Endodermal cell (in vitro differentiated cells): ENCODE data around the gene CAMK2B. TPM values are rescaled to one million over a fixed set of nuclear protein-coding genes. Genes with fewer than 3 reads are reported as not detected.

ENCODE experiments used
- DNase-seq: peaks from one replicate; pipeline ENCODE4 v3.0.0-alpha.2; 2017
- H3K27ac ChIP-seq: 2 replicates; pipeline ENCODE4 v1.5.1; 2013; ENCODE audit warnings: mild to moderate bottlenecking, low read depth, low read length, moderate library complexity
- H3K27me3 ChIP-seq: 2 replicates; pipeline ENCODE4 v1.6.1; 2013; ENCODE audit warnings: mild to moderate bottlenecking, low read length, moderate library complexity; ENCODE audit not compliant: insufficient read depth, control insufficient read depth, poor library complexity, severe bottlenecking
- H3K36me3 ChIP-seq: 2 replicates; pipeline ENCODE4 v1.7.0; 2013; ENCODE audit warnings: mild to moderate bottlenecking, low read length, moderate library complexity; ENCODE audit not compliant: control insufficient read depth, insufficient read depth
- H3K4me1 ChIP-seq: one replicate; pipeline ENCODE4 v1.7.0; 2013; ENCODE audit warnings: low read length; ENCODE audit not compliant: control insufficient read depth, insufficient read depth
- H3K4me3 ChIP-seq: 2 replicates; pipeline ENCODE4 v1.5.1; 2013; ENCODE audit warnings: mild to moderate bottlenecking, low read length, moderate library complexity
- H3K9ac ChIP-seq: 2 replicates; pipeline ENCODE4 v1.6.1; 2013; ENCODE audit warnings: mild to moderate bottlenecking, low read length, moderate library complexity; ENCODE audit not compliant: poor library complexity, severe bottlenecking; ENCODE audit errors: extremely low read depth
- H3K9me3 ChIP-seq: 2 replicates; pipeline ENCODE4 v1.6.1; 2013; ENCODE audit warnings: mild to moderate bottlenecking, low read length, moderate library complexity; ENCODE audit not compliant: control insufficient read depth
- H3K27ac Mint-ChIP-seq: 2 replicates; pipeline ENCODE4 v1.8.0; 2020; ENCODE audit warnings: mixed read lengths
- H3K27me3 Mint-ChIP-seq: 2 replicates; pipeline ENCODE4 v1.8.0; 2021; ENCODE audit warnings: mild to moderate bottlenecking, mixed read lengths; ENCODE audit not compliant: insufficient read depth
- H3K36me3 Mint-ChIP-seq: 2 replicates; pipeline ENCODE4 v1.8.0; 2020; ENCODE audit warnings: low read depth, mixed read lengths
- H3K4me1 Mint-ChIP-seq: 2 replicates; pipeline ENCODE4 v1.8.0; 2020; ENCODE audit warnings: mixed read lengths
- H3K4me3 Mint-ChIP-seq: 2 replicates; pipeline ENCODE4 v1.8.0; 2020; ENCODE audit warnings: mild to moderate bottlenecking, moderate library complexity, mixed read lengths
- H3K9me3 Mint-ChIP-seq: 2 replicates; pipeline ENCODE4 v1.8.0; 2020; ENCODE audit warnings: mild to moderate bottlenecking, mixed read lengths
- CTCF ChIP-seq: fragments of 200-600 bp; sonication (generic); conservative IDR thresholded peaks from 2 replicates; pipeline ENCODE4 v1.5.0; 2021; ENCODE audit warnings: antibody characterized with exemption, mild to moderate bottlenecking
- WGBS, 2 experiments: methylation state at CpG; one replicate each; pipeline versions ENCODE4 v1.1.5 to v1.1.7; 2013; ENCODE audit warnings: missing lambda C conversion rate in 2 of 2, mixed read lengths in 1 of 2; ENCODE audit not compliant: insufficient coverage in 1 of 2, insufficient read length in 1 of 2; 5-methylcytosine and 5-hydroxymethylcytosine counted together
- total RNA-seq, 2 donors: library from RNA; stranded (reverse); fragmentation: NEBNext Ultra II Directional in 1 of 2; extraction: Animal tissue kit (Norgen Biotek cat#: 25700) in 1 of 2; gene quantifications; 2 replicates in 1 of 2; 3 replicates in 1 of 2; pipeline ENCODE4 v1.2.1, GENCODE V29; 2021

The CAMK2B gene
- total RNA-seq, 2 donors from 2014 or later, result 0.26 TPM; not detected in 1

- H3K4me3 ChIP-seq, result no peak overlapping the region
- TF ChIP-seq CTCF, result no peak
- H3K9me3 ChIP-seq, result no peaks in the 10 kb centered on the region
- no peaks in the 10 kb centered on the region for H3K4me1 ChIP-seq
- peaks cover 14% of the 10 kb centered on the region for H3K36me3 Mint-ChIP-seq
- H3K27me3 ChIP-seq, result no peaks in the 10 kb centered on the region
- H3K27ac Mint-ChIP-seq, result peak overlapping the region; percentile 55
- no peak overlapping the region for H3K4me3 Mint-ChIP-seq
- peaks cover 14% of the 10 kb centered on the region for H3K4me1 Mint-ChIP-seq
- WGBS, 2 experiments, result 92 to 93% methylated on average over 2 to 8 of the region's 8 CpGs
- H3K9me3 Mint-ChIP-seq, result no peaks in the 10 kb centered on the region
- H3K36me3 ChIP-seq, result peaks cover 34% of the 10 kb centered on the region
- no peaks in the 10 kb centered on the region for H3K27me3 Mint-ChIP-seq
- H3K27ac ChIP-seq, result no peak overlapping the region
- no peak overlapping the region for H3K9ac ChIP-seq
- DNase-seq, result no peak
Observed at GRCh38 chr7:44216019-44216418, 109.4 kb downstream of the CAMK2B start.

DNA sequence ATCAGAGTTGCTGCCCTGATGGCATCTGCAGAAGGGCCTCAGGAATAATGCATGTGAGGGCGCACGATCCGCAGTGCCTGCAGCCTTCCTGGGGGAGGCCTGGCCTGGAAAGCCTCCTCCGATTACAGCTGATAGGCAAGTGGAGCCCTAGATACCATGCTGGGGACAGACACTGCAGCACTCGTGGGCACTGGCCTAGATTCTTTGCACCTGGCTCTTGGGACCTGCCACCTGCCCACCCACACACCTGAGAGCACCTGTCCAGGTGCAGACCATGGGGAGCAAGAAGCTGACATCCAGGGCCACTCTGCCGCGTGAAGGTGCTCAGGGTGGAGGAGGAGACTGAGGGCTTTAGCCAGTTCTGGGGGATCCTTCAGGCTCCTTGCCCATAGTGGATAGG lies 109.9 kb downstream of the CAMK2B start:
- Mint-ChIP-seq H3K9me3 (no peaks in the 10 kb centered on the region), H3K4me1 (peaks cover 14% of the 10 kb centered on the region), H3K27ac (peak overlapping the region; percentile 55), H3K27me3 (no peaks in the 10 kb centered on the region), H3K4me3 (no peak overlapping the region), H3K36me3 (peaks cover 18% of the 10 kb centered on the region)
- H3K9me3 ChIP-seq, result no peaks in the 10 kb centered on the region
- H3K4me3 ChIP-seq, result no peak overlapping the region
- H3K4me1 ChIP-seq, result no peaks in the 10 kb centered on the region
- no peak overlapping the region for H3K9ac ChIP-seq
- no peaks in the 10 kb centered on the region for H3K27me3 ChIP-seq
- 95 to 97% methylated on average over 5 to 7 of the region's 7 CpGs for WGBS, 2 experiments
- no peak for TF ChIP-seq CTCF
- peaks cover 39% of the 10 kb centered on the region for H3K36me3 ChIP-seq
- H3K27ac ChIP-seq, result no peak overlapping the region
- DNase-seq, result no peak

GRCh38 chr7:44213877-44214388 lies 111.5 kb downstream of the CAMK2B start:
- H3K36me3 ChIP-seq, result peaks cover 55% of the 10 kb centered on the region
- H3K9me3 Mint-ChIP-seq, result no peaks in the 10 kb centered on the region
- H3K9me3 ChIP-seq, result no peaks in the 10 kb centered on the region
- H3K4me1 Mint-ChIP-seq, result peaks cover 14% of the 10 kb centered on the region
- no peaks in the 10 kb centered on the region for H3K4me1 ChIP-seq
- H3K9ac ChIP-seq, result no peak overlapping the region
- no peak overlapping the region for H3K4me3 Mint-ChIP-seq
- H3K36me3 Mint-ChIP-seq, result peaks cover 29% of the 10 kb centered on the region
- 82 to 88% methylated on average over 4 to 9 of the region's 9 CpGs for WGBS, 2 experiments
- no peaks in the 10 kb centered on the region for H3K27me3 Mint-ChIP-seq
- no peak overlapping the region for H3K4me3 ChIP-seq
- no peak overlapping the region for H3K27ac ChIP-seq
- no peaks in the 10 kb centered on the region for H3K27me3 ChIP-seq
- peak overlapping the region; percentile 67 for H3K27ac Mint-ChIP-seq
- no peak for TF ChIP-seq CTCF
- no peak for DNase-seq
